Measurements from ENCODE around the gene MRPS30.

Gene MRPS30

DNA sequence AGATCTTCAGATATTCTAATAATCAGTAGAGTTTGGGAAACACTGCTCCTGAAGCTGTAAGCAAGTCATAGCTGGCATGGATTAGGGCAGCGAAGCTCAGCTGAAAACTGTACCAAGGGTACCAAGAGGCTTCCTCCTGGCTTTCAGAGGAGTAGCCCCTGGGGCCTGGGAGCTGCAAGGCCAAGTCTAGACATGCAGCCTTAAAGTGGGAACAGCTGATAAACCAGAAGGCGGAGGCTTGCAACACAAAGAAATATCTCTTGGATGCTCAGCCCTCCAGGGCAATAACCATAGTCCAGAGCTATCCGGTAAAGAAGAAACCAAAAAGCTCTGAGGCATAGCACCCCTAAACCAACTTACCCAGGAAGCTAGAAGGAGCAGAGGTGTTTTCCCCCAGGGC lies 51.5 kb downstream of the MRPS30 start:
- Histone ChIP-seq H2BK5ac (ENCODE audit: low read depth, low read length, poor library complexity) (no peak overlapping the region), H4K8ac (ENCODE audit: low read depth, low read length) (no peak overlapping the region), H4K12ac (ENCODE audit: low read depth, low read length) (no peak overlapping the region), H3K27me3 (ENCODE audit: insufficient read depth, low read length) (no peaks in the 10 kb centered on the region), H3K36me3 (ENCODE audit: control insufficient read depth in 1 of 2, insufficient read depth in 2 of 2, low read length in 2 of 2) (no peaks in the 10 kb centered on the region), H3K9me3 (ENCODE audit: insufficient read depth, low read depth, low read length) (no peaks in the 10 kb centered on the region), H2AFZ (ENCODE audit: insufficient read depth, low read length, poor library complexity) (no peak overlapping the region), H3K14ac (ENCODE audit: low read length) (no peak overlapping the region), H3K9ac (ENCODE audit: low read length) (no peak overlapping the region), H3K4ac (ENCODE audit: low read depth, low read length) (no peak overlapping the region), H3K79me2 (ENCODE audit: control insufficient read depth, insufficient read depth, low read length, poor library complexity) (no peaks in the 10 kb centered on the region), H2AK5ac (ENCODE audit: low read length) (no peak overlapping the region), H3K18ac (ENCODE audit: low read length) (no peak overlapping the region), H3K27ac (ENCODE audit: low read depth, low read length) (no peak overlapping the region), H3K23ac (ENCODE audit: low read length) (no peak overlapping the region), H3K4me3 (ENCODE audit: low read depth, low read length) (no peak overlapping the region), H4K91ac (ENCODE audit: low read depth, low read length) (no peak overlapping the region), H2BK120ac (ENCODE audit: insufficient read depth, low read length, poor library complexity) (no peak overlapping the region), H3K4me1 (ENCODE audit: control insufficient read depth in 1 of 2, insufficient read depth in 2 of 2, low read length in 2 of 2) (peaks cover 0 to 1% of the 10 kb centered on the region in 2 experiments), H3K79me1 (ENCODE audit: low read length) (no peaks in the 10 kb centered on the region), H2BK12ac (ENCODE audit: low read length) (no peak overlapping the region), H3K4me2 (ENCODE audit: low read length) (no peak overlapping the region)
- WGBS (ENCODE audit: extremely low coverage, insufficient coverage, insufficient read length): no CpG with 5 or more reads among the region's 3 CpGs
- no peak for DNase-seq

GRCh38 chr5:44862808-44863207 lies 54.1 kb downstream of the MRPS30 start:
- Histone ChIP-seq H3K4me2 (ENCODE audit: low read length) (no peak overlapping the region), H3K23ac (ENCODE audit: low read length) (no peak overlapping the region), H3K9ac (ENCODE audit: low read length) (no peak overlapping the region), H3K9me3 (ENCODE audit: insufficient read depth, low read depth, low read length) (no peaks in the 10 kb centered on the region), H3K4me3 (ENCODE audit: low read depth, low read length) (no peak overlapping the region), H3K18ac (ENCODE audit: low read length) (no peak overlapping the region), H3K4ac (ENCODE audit: low read depth, low read length) (no peak overlapping the region), H3K27me3 (ENCODE audit: insufficient read depth, low read length) (no peaks in the 10 kb centered on the region), H3K4me1 (ENCODE audit: control insufficient read depth in 1 of 2, insufficient read depth in 2 of 2, low read length in 2 of 2) (peaks cover 0 to 1% of the 10 kb centered on the region in 2 experiments), H4K8ac (ENCODE audit: low read depth, low read length) (no peak overlapping the region), H3K79me1 (ENCODE audit: low read length) (no peaks in the 10 kb centered on the region), H3K79me2 (ENCODE audit: control insufficient read depth, insufficient read depth, low read length, poor library complexity) (no peaks in the 10 kb centered on the region), H2AFZ (ENCODE audit: insufficient read depth, low read length, poor library complexity) (no peak overlapping the region), H3K27ac (ENCODE audit: low read depth, low read length) (no peak overlapping the region), H4K12ac (ENCODE audit: low read depth, low read length) (no peak overlapping the region), H2BK120ac (ENCODE audit: insufficient read depth, low read length, poor library complexity) (no peak overlapping the region), H2BK5ac (ENCODE audit: low read depth, low read length, poor library complexity) (no peak overlapping the region), H2AK5ac (ENCODE audit: low read length) (no peak overlapping the region), H2BK12ac (ENCODE audit: low read length) (no peak overlapping the region), H3K14ac (ENCODE audit: low read length) (no peak overlapping the region), H3K36me3 (ENCODE audit: control insufficient read depth in 1 of 2, insufficient read depth in 2 of 2, low read length in 2 of 2) (no peaks in the 10 kb centered on the region), H4K91ac (ENCODE audit: low read depth, low read length) (no peak overlapping the region)
- WGBS (ENCODE audit: extremely low coverage, insufficient coverage, insufficient read length): no CpG with 5 or more reads among the region's 1 CpG
- no peak for DNase-seq

Data from trophoblast cell (in vitro differentiated cells and primary cell).